ENCODE measurements around the gene NFIL3. TPM values are rescaled to one million over a fixed set of nuclear protein-coding genes. Genes with fewer than 3 reads are reported as not detected.

The NFIL3 gene
- total and polyA plus RNA-seq, 2 of the 8 experiments (the other 6 are each of a cell fraction or from before 2014, with no cell fraction given) = 3.4 to 13.5 TPM

DNA sequence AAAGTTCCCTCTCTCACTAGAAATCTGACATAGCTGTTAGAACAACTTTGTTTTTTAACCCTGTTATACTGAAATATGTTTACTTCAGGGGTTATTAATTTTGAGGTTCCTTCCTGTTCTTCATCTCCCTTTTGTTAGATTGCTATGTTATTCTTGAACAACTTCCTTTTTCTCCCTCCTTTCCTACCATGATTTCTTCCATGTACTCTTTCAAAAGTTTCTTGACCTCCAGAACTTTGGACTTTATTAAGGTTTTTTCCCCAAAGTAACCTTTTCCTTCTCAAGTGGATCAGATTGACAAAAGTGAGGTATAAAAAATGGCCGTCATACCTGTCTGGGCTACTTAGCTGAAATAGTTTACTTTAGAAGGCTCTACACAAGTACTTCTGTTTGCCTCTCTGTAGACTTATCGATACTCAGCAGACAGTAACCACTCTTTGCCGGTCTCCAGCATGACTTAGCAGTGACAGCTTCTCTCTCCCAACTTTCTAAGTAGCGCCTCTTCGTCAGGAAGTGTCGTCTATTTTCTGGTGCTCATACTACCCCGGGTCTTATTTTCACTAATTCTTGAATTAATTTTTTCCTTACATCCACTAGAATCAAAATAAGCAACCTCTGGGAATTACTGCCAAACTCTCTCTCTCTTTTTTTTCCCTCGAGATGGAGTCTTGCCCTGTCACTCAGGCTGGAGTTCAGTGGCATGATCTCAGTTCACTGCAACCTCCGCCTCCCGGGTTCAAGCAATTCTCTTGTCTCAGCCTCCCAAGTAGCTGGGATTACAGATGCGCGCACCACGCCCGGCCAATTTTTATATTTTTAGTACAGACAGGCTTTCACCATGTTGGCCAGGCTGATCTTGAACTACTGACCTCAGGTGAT, 19.7 kb downstream of the NFIL3 start:
- Histone ChIP-seq H3K56ac (replicated peaks; ENCODE audit: insufficient read length, low read depth, low read length) (no peak overlapping the region), H3K36me3 (ENCODE audit: control insufficient read depth in 2 of 4, insufficient read depth in 4 of 4, low read length in 3 of 4) (no peaks in the 10 kb centered on the region; a peak in 1 of 8 replicates), H3K79me2 (ENCODE audit: control insufficient read depth in 1 of 2, insufficient read depth in 2 of 2, low read length in 2 of 2) (no peaks in the 10 kb centered on the region), H3K4me2 (ENCODE audit: insufficient read depth in 1 of 2, low read depth in 2 of 2, low read length in 2 of 2) (no peak overlapping the region), H4K20me1 (replicated peaks in 1 of 2; ENCODE audit: control insufficient read depth in 1 of 2, insufficient read depth in 2 of 2, low read length in 2 of 2) (no peaks in the 10 kb centered on the region), H3K14ac (ENCODE audit: insufficient read length) (no peak overlapping the region), H3K23ac (ENCODE audit: insufficient read length) (no peak overlapping the region), H2BK15ac (ENCODE audit: low read length) (no peak overlapping the region), H3K23me2 (ENCODE audit: low read depth, low read length) (no peaks in the 10 kb centered on the region), H2AK5ac (ENCODE audit: low read depth, low read length) (no peak overlapping the region), H2BK12ac (ENCODE audit: low read depth, low read length) (no peak overlapping the region), H3K18ac (ENCODE audit: extremely low read depth, low read length) (no peak overlapping the region), H2BK5ac (ENCODE audit: low read depth, low read length) (no peak overlapping the region), H2BK20ac (ENCODE audit: low read length) (no peak overlapping the region), H3K4me3 (ENCODE audit: extremely low read depth in 1 of 4, insufficient read depth in 2 of 4, low read depth in 3 of 4, low read length in 4 of 4) (no peak overlapping the region), H4K91ac (replicated peaks; ENCODE audit: insufficient read length, low read length) (no peak overlapping the region), H3K9me3 (ENCODE audit: insufficient read depth in 2 of 2, low read depth in 1 of 2, low read length in 1 of 2) (no peaks in the 10 kb centered on the region), H2AFZ (ENCODE audit: low read length) (no peak overlapping the region), H4K8ac (ENCODE audit: extremely low read depth, insufficient read depth, low read length) (no peak overlapping the region), H3K27ac (ENCODE audit: low read depth, low read length) (no peak overlapping the region), H3K4ac (replicated peaks; ENCODE audit: insufficient read length, low read depth, low read length) (no peak overlapping the region), H2BK120ac (replicated peaks; ENCODE audit: low read depth, low read length) (no peak overlapping the region), H3K4me1 (replicated peaks in 1 of 4; ENCODE audit: control insufficient read depth in 3 of 4, insufficient read depth in 4 of 4, low read length in 3 of 4) (no peaks in the 10 kb centered on the region), H3K27me3 (replicated peaks in 1 of 4; ENCODE audit: control insufficient read depth in 3 of 4, extremely low read depth in 1 of 4, insufficient read depth in 3 of 4, low read length in 3 of 4) (no peaks in the 10 kb centered on the region), H4K5ac (ENCODE audit: insufficient read length, low read depth, low read length) (no peak overlapping the region), H3K9ac (replicated peaks in 1 of 4; ENCODE audit: extremely low read depth in 1 of 4, low read depth in 3 of 4, low read length in 3 of 4) (no peak overlapping the region), H3K79me1 (ENCODE audit: low read depth, low read length) (no peaks in the 10 kb centered on the region)
- CTCF ChIA-PET (ENCODE audit: partially characterized antibody) = interaction anchor here (1.2 kb wide), 1 partner anchor 18 kb away, joined by 3 read pairs; no protein-coding TSS in a partner anchor
- no peak for FAIRE-seq
- POLR2A ChIA-PET (ENCODE audit: partially characterized antibody) = no interaction called here
- no peak for DNase-seq (ENCODE audit: low read depth in 1 of 2, low spot score in 2 of 2)
- 96% methylated on average over 14 of the region's 14 CpGs; no CpG with 5 or more reads in 1 of the 2 experiments for WGBS, 2 experiments (ENCODE audit: extremely low coverage in 1 of 2, insufficient coverage in 1 of 2, insufficient read length in 1 of 2, insufficient replicate concordance in 2 of 2, low coverage in 1 of 2, low lambda C conversion rate in 2 of 2, missing lambda C conversion rate in 1 of 2)
- TF ChIP-seq E2F6 (IDR thresholded peaks at IDR 0.05) (no peak), RFX5 (IDR thresholded peaks at IDR 0.05; ENCODE audit: borderline replicate concordance, low read depth, low read length) (no peak), CREB1 (IDR thresholded peaks at IDR 0.05) (no peak), POLR2A (IDR thresholded peaks at IDR 0.05; ENCODE audit: control extremely low read depth in 1 of 2, low read depth in 2 of 2, low read length in 2 of 2) (no peak), TAF7 (optimal IDR thresholded peaks at IDR 0.05; ENCODE audit: borderline replicate concordance, low read depth, low read length) (no peak), RNF2 (IDR thresholded peaks at IDR 0.05; ENCODE audit: borderline replicate concordance, low read depth, low read length, missing control alignments, poor library complexity, severe bottlenecking) (no peak), SIN3A (conservative IDR thresholded peaks at IDR 0.05 in 1 of 2, IDR thresholded peaks at IDR 0.05 in 1 of 2; ENCODE audit: low read depth in 1 of 2, low read length in 2 of 2) (no peak), SAP30 (IDR thresholded peaks at IDR 0.05; ENCODE audit: insufficient read depth, insufficient replicate concordance, low read length) (no peak), HDAC6 (IDR thresholded peaks at IDR 0.05; ENCODE audit: low read depth, low read length) (no peak), SIX5 (IDR thresholded peaks at IDR 0.05; ENCODE audit: low read depth, low read length) (no peak), SIRT6 (IDR thresholded peaks at IDR 0.05; ENCODE audit: low read length) (no peak), YY1 (IDR thresholded peaks at IDR 0.05; ENCODE audit: low read depth, low read length) (no peak)

All from H1 (cell line).